Measurements from ENCODE around the gene STX18.
"Not testable (repeated sequence)": the region's sequence is repeated elsewhere in the genome, so short reads cannot be mapped to it uniquely, and the experiment has no call there.

STX18 gene

DNA sequence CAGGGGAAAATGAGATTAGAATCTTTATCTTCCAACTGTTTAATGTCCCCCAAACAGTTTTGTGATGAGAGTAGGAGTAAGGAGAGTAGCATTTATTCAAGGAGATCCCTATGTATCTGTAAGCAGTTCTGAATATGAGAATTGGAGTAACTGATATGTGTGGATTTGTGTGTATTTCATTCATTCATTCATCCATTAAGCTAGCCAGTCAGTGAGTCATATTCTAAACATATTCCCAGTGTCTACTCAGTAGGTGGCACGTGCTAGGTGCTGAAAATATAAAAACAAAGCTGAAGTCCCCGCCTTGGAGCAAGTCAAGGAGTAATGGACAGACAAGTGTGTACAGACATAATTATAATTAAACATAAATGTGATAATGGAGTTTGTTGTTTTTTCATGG is 12.4 kb upstream of the STX18 start:
- no peak for DNase-seq (ENCODE audit: low read depth in 2 of 2)

DNA sequence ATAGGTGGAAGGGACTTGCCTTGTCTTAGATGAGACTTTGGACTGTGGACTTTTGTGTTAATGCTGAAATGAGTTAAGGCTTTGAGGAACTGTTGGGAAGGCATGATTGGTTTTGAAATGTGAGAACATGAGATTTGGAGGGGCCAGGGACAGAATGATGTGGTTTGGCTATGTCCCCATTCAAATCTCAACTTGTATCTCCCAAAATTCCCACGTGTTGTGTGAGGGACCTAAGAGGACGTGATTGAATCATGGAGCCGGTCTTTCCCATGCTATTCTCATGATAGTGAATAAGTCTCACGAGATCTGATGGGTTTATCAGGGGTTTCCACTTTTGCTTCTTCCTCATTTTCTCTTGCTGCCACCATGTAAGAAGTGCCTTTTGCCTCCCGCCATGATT is 10.2 kb upstream of the STX18 start:
- DNase-seq (ENCODE audit: low read depth in 2 of 2): not testable (repeated sequence)

DNA sequence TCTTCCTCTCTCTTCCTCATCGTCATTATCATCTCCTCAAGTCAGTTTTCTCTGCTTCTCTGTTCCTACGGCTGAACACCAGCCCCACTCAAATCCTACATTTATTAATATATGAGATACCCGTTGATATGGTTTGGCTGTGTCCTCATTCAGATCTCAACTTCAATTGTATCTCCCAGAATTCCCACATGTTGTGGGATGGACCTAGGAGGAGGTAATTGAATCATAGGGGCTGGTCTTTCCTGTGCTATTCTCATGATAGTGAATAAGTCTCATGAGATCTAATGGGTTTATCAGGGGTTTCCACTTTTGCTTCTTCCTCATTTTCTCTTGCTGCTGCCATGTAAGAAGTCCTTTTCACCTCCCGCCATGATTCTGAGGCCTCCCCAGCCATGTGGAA is 8.3 kb upstream of the STX18 start:
- not testable (repeated sequence) for DNase-seq (ENCODE audit: low read depth in 2 of 2)

DNA sequence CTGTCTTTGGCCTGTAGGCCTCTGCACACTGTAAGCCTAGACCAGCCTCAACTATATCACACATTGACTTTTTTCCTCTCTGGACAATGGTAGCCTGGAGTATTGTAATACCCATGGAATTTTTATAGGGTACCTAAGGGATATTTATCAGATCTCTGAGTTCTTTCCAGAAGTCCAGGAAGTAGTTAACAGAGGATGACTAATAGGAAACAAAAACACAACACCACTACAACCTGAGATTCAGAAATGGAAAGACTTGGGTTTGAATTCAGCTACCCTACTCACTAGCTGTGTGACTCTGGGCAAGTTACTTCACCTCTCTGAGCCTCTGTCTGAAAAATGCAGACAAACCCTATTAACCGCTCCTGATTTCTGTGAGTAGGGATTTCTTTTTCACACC is 7.7 kb upstream of the STX18 start:
- no peak for DNase-seq (ENCODE audit: low read depth in 2 of 2)

DNA sequence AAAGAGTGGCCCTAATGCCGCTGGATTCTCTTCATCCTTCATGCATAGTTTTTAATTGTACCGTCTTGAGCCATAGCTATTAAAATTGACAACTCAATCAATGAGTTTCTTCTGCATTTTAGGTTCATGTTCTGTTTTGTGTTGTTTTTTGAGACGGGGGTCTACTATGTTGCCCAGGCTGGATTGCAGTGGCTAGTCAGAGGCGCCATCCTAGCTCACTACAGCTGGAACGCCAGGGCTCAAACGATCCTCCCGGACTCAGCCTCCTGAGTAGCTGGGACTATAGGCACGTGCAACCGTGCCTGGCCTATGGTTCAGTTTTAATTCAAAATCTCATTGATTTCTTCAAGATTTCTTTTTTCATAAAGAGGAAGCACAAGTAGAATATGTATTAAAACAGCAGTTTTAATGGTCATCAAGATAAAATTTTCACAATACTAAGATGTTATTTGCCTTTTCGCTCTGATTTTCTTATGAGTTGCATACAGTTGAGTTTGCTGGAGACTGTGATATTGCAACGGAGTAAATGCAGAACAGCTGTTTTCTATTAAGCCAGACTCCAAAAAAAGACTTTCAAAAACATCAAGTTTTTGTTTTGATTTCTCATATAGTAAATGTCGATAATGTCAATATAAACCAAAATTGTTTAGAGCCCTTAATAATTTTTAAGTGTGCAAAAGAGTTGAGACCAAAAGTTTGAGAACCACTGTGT is 1.1 kb upstream of the STX18 start:
- no peak for DNase-seq (ENCODE audit: low read depth in 2 of 2)

DNA sequence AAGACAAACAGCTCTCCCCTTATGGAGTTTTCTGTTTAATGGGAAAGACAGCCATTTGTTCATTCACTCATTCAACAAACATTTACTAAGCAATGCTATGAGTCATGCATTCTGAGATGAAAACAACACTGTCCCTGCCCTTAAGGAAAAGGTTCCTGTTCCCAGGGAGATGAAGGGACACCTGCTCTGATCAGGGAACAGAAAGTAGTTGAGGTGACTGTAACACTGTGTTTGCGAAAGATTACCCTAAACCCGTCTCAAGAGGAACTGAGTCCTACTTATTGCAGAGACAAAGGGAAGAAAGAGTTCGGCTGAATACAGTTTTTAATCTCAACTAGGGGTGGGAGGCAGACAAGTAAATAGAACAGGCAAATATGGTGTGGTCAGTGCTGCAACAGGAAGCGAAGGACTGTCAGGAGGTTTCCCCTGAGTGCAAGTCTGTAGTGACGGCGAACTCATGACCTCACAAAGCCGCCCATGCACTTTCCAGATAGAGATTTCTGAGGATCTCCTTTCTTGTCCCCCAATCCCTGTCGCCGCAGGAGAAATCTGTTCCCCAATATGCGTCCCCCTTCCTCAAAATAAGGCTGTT is 712 bp downstream of the STX18 start:
- DNase-seq (ENCODE audit: low read depth in 2 of 2): no peak

DNA sequence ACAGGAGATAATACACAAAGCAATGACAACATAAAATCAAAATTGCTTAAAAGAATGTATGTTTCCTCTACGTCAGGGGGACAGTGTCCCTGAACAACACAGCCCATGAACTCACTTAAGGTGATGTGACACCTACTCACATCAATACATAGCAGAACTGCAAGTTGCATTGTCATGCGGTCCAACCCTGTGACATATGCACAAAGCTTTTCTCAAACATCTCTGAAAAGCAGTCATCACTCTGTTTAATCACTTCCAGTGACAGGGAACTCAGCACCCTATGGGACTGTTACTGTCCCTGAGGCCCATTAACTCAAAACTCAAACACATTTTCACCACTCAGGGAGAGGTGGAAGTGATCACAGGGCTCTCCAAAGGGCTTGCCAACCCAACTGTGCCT is 2.4 kb downstream of the STX18 start:
- DNase-seq (ENCODE audit: low read depth in 2 of 2): no peak

DNA sequence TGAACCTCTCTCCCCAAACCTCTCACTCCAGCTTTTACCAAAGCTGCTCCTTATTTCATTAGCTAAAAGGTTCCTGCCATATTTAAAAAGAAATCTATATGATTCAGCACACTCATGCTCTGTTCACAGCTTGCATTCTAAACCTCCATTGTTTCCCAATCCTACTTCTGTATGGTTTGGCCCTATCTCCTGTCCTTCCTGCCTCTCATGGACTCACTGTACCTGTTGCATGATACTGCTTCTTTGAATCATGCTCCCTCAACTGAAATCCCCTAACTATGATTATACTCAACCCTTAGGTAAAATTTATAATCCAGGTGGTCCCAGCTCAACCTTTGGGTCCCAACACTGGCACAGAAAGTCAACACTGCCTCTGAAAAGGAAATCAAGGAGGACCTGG is 6.3 kb downstream of the STX18 start:
- DNase-seq (ENCODE audit: low read depth in 2 of 2): no peak

DNA sequence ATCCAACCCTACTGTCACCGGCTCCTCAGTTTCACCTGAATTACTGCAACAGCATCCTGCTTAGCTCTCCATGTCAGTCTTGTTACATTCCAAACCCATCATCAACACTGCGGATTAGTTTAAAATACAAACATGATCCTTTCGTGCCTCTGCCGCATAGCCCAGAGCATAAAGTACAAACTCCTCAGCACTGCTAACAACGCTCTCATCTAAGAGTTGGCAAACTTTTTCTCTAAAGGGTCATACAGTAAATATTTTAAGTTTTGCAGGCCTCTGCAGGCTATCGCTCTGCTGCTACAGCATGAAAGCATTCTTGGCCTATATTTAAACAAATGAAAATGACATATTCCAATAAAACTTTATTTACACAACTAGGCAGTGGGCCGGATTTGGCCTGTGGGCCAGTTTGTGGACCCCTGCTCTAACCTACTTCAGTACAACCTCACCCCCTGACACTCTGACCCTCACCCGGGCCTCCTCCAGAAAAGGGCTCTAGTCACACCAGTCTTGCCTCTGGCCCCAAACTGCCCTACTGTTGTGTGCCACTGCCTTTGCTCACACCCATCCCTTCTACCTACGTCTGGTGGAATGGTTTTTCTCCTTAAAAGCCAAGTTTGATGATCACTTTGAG is 7.2 kb downstream of the STX18 start:
- DNase-seq (ENCODE audit: low read depth in 2 of 2): no peak

DNA sequence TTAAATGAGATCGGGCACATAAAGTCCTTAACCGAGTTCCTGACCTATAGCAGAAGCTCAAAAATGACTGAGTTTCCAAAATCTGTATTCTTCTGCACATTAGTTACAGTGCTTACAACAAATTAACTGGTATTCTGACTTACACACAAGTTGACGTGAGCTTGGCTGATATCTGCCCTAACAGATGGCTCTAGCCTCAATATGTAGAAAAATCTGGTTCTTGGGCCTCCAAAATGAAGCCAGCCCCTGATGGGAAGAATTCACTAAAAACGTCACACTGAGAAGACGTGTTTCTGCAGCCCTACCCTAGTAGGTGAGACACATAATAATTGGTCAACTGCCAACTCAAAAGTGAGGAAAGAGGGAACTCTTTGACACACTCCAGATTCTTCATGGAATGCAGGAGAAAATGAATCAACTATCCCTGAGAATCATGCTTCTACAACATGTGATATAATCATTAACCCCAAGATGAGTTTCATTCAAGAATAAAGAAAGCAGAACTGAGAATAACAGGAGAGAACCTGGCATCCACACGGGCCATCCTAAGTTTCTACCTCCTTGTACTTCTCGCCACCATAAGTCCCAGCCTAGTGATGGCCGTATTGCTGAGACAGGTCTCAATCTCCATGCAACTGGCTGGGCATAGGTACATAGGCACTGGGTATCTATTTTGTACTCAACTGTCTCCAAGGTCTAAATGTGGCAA is 8.2 kb downstream of the STX18 start:
- DNase-seq (ENCODE audit: low read depth in 2 of 2): no peak

DNA sequence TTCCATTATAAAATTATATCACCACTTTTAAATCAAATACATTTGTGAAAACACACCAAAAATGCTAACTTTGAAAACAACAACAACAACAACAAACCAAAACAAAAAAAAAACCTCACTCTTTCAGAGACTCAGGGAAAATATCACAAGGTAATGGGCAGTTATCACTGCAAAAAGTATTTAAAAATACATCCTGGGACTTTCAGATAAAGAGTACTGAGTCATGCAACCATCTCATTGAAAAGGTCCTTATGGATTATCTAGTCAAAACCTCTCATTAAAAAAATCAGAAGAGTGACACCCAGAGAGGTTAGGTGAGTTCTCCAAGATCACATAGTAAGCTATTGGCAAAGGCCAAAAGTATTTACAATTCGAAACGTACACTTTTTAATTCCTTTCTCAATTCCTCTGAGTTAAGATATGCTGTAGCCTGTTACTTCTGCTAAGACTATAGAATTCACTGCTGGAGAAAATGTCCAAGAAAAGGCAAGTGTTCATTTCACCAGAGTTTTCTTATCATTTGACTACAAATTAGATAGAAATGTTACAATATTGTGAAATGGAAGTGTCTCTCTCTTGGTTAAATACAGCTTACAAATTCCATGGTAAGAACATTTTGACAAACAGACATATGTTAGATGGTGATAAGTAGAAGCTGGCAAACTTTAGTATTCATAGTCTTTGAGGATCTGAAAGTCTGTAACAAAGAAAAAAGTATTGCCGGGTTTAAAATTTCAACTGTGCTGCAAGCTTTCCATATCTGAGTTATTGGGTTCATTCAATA is 9.3 kb downstream of the STX18 start:
- no peak for DNase-seq (ENCODE audit: low read depth in 2 of 2)

DNA sequence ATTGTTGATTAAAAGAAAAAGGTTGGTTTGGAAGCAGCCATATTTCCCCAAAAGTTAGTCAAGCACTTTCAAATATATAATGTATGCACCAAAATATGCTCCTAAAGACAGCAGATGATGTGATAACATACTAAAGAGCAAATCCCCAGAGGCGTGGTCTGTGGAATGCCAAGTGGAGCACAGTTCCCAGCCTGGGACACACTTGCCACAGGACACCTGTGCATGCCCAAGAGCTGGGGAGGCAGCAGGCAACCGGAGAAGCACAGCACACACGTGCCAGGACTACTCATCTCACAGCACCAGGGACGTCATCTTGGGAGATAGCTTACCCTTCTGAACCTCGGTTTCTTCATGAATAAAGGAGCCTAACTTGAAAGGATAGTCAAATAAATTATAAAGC is 12.5 kb downstream of the STX18 start:
- DNase-seq (ENCODE audit: low read depth in 2 of 2): no peak

DNA sequence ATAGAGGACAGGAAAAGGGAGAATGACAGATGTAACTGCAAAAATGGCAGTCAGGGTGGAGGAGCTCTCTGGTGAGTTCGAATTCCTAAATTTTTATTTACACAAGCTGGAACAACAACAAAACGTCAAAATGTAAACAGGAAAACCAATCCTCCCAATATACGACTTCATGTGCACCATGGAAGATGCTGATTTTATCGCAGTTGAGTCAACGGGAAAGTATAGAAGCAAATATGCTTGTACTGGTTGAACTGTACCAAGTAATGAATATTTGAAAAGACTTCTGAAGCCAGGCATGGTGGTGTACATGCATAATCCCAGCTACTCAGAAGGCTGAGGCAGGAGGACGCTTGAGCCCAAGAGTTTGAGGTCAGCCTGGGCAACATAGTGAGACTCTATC is 15.4 kb downstream of the STX18 start:
- DNase-seq (ENCODE audit: low read depth in 2 of 2): no peak

DNA sequence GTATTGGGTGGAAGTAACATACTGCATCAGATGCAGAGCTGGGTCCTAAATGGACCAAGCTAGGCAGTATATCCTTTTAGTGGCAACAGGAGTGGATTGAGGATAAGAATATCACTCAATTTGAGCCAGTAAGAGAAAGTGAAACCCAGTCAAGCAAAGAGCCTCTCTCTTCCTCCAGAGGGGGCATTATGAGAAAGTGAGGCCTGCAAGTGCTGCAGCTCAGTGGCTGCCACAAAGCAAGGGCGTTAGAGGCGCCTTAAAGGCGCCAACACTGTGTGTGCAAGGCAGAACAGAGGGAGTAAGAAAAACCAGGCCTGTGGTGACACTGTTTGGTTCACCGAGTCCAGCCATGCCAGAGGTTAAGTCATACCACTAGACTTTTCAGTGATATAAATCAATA is 17.5 kb downstream of the STX18 start:
- no peak for DNase-seq (ENCODE audit: low read depth in 2 of 2)

DNA sequence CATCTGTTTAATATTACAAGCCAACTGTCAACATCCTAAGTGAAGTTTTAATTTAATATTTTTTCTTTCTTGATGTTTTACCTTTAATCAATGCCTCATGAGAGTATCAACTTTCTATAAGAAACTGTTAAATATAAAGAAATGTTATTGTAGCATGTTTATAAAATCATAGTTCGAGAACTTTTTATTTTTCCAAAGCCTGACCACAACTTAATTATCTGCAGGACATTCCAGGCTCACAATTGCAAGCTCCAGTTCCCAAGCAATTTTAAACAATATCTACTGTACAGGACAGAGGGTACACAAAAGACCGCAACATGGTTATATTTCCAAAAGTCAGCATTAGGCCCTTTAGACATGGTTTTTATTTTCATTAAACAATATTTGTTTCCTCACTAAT is 20.1 kb downstream of the STX18 start:
- no peak for DNase-seq (ENCODE audit: low read depth in 2 of 2)

DNA sequence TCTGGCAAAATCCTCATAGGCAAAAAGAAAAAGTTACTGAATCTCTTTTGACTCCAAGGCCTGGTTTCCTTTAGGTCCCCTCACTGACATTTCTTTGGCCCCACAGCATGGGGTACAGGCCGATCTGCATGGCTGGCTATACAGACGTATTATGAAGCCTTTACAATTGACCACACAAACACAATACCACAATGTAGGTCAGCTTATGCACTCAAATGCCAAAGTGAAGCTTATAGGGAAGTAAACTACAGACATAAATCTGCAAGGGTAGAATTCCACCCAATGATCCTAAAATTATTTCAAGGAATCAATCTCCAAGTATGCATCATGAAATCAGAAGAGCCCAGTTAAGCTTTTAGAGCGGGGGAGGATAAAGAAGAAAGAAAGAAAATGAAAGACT is 20.7 kb downstream of the STX18 start:
- no peak for DNase-seq (ENCODE audit: low read depth in 2 of 2)

DNA sequence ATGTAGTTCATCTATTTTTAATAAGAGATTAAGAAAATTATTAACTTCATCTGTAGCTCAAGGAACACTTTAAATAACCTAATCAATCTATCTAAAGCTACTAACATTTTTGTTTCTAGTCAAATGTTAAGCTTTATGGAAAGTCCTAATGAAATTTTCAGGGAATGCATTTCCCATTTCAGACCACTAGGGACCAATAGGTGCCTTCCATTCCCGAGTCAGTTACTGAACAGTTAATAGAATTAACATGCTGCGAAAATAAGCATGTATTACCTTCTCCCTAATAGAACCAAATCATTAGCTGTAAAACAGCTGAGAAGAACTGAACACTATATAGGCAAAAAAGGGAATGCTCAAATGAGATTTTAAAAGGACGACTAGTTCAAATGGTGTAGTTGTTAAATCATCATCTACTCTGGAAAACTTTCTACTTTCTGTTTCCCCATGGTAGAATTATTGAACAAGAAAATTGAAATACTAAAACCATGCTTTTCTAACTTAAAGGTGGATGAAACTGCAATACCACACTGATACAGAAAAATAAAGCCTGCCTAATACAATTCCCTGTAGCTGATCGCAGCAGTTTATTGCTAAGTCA is 22.5 kb downstream of the STX18 start:
- DNase-seq (ENCODE audit: low read depth in 2 of 2): no peak

DNA sequence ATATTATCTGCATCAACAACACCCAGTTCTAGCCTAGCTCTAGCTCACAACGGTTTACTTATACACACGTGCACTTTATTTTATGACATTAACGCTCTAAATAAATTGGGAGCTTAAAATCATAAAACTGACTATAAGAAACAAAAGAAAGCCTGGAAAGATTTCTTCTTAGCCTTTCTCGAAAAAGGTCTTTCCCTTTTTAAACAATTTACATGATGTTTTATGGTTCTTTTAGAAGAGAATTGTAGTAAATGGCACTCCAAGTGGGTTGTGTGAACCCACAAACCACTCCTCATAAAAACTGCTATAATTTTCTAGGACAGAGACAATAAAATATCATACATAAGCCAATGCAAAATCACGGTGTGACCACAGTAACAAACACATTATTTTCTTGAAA is 23.1 kb downstream of the STX18 start:
- no peak for DNase-seq (ENCODE audit: low read depth in 2 of 2)

DNA sequence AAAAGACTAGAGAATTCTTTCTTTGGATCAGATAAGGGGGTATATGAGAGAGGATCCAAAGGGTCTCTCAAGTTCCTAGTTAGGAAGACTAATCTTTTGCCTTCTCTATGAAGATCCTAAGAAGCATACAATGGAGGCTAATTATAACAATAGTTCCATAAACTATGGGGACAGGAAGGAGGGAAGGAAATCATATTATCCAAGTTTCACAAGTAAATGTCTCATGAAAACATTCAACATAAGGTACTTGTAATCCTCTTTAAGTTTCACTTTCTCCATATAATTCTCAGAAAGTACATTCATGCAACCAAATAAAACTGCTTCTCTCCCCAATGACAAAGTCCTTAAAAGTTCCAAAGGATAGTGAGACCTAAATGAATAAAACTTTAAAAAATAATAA is 27.1 kb downstream of the STX18 start:
- DNase-seq (ENCODE audit: low read depth in 2 of 2): no peak

DNA sequence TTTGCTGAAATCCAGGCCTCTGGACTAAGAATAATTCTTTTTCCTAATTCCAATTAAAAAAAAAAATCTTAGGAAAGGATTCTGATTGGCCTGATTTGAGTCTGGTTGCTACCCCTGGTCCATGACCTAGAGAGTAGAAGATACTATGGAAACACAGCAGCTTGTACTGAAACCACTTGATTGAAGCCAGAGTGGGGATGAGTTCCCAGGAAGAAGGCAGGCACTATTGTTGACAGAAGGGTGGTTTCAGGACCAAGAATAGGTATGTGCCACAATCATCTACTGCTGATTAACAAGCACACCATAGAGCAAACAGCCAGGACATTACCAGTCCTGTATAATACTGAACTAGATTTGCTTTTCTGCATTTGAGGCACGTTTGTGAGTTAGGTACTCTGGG is 29.6 kb downstream of the STX18 start:
- DNase-seq (ENCODE audit: low read depth in 2 of 2): no peak

DNA sequence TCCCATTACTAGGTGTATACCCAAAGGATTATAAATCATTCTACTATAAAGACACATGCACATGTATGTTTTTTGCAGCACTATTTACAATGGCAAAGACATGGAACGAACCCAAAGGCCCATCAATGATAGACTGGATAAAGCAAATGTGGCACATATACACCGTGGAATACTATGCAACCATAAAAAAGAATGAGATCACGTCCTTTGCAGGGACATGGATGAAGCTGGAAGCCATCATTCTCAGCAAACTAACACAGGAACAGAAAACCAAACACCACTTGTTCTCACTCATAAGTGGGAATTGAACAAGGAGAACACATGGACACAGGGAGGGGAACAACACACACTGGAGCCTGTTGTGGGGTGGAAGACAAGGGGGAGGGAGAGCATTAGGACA is 31.2 kb downstream of the STX18 start:
- not testable (repeated sequence) for DNase-seq (ENCODE audit: low read depth in 2 of 2)

DNA sequence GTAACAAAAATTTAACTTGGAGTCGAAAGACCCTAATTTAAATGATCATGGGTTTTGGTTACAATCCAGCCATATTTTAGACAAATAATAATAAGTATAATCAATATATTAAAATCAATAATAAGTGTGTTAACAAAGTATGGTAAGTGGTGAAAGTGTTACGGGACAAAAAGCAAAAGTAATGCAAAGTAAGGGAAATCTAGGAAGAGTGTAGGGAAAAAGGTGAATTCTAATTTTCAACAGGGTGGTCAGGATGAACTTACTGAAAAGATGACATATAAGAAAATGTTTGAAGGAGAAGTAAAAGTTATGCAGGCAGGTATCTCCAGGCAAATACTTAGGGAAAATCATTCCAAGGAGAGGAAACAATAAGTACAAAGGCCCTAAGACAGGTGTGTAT is 32.3 kb downstream of the STX18 start:
- no peak for DNase-seq (ENCODE audit: low read depth in 2 of 2)

All from stimulated activated CD4-positive, alpha-beta T cell treated with anti-CD3 and anti-CD28 coated beads, Interleukin-15, amount 100 ng/mL, for 48 hours (primary cell).